ENCODE data around the gene BCAR1. TPM values are rescaled to one million over a fixed set of nuclear protein-coding genes. Genes with fewer than 3 reads are reported as not detected.
"Not testable (repeated sequence)": the region's sequence is repeated elsewhere in the genome, so short reads cannot be mapped to it uniquely, and the experiment has no call there.

Gene BCAR1
- total RNA-seq, 1 experiment from 2014 or later: 93.5 TPM

- Histone ChIP-seq H3K4me3 (no peak overlapping the region), H3K36me3 (peaks cover 83% of the 10 kb centered on the region), H3K9me3 (replicated peaks) (no peaks in the 10 kb centered on the region), H3K4me1 (replicated peaks) (peaks cover 70% of the 10 kb centered on the region), H3K27ac (peak overlapping the region; percentile 92), H3K27me3 (replicated peaks) (no peaks in the 10 kb centered on the region)
- peak; percentile 99 to 100 for DNase-seq (ENCODE audit: low read depth in 1 of 2, low spot score in 2 of 2)
Measured at GRCh38 chr16:75244844-75245758, 6.3 kb downstream of the BCAR1 start.

- peak; percentile 64 to 80 for DNase-seq (ENCODE audit: low read depth in 1 of 2, low spot score in 2 of 2)
- Histone ChIP-seq H3K9me3 (replicated peaks) (no peaks in the 10 kb centered on the region), H3K27me3 (replicated peaks) (no peaks in the 10 kb centered on the region), H3K4me1 (replicated peaks) (peaks cover 70% of the 10 kb centered on the region), H3K4me3 (no peak overlapping the region), H3K27ac (peak overlapping the region; percentile 92), H3K36me3 (peaks cover 86% of the 10 kb centered on the region)
Measured at GRCh38 chr16:75244225-75244809, 7.1 kb downstream of the BCAR1 start.

- H3K9me3 ChIP-seq (replicated peaks): no peaks in the 10 kb centered on the region
- H3K4me3 ChIP-seq: no peak overlapping the region
- H3K4me1 ChIP-seq (replicated peaks): peaks cover 70% of the 10 kb centered on the region
- peaks cover 87% of the 10 kb centered on the region for H3K36me3 ChIP-seq
- peak overlapping the region; percentile 92 for H3K27ac ChIP-seq
- H3K27me3 ChIP-seq (replicated peaks): no peaks in the 10 kb centered on the region
- no peak for DNase-seq (ENCODE audit: low read depth in 1 of 2, low spot score in 2 of 2)
Measured at GRCh38 chr16:75243667-75244224, 7.7 kb downstream of the BCAR1 start.

- H3K4me1 ChIP-seq (replicated peaks): peaks cover 70% of the 10 kb centered on the region
- H3K27me3 ChIP-seq (replicated peaks); DNase-seq (ENCODE audit: low read depth in 1 of 2, low spot score in 2 of 2); H3K4me3 ChIP-seq; H3K9me3 ChIP-seq (replicated peaks); H3K27ac ChIP-seq: not testable (repeated sequence)
- peaks cover 87% of the 10 kb centered on the region for H3K36me3 ChIP-seq
Measured at GRCh38 chr16:75242436-75243078, 8.9 kb downstream of the BCAR1 start.

- no peak overlapping the region for H3K27ac ChIP-seq
- H3K36me3 ChIP-seq: peaks cover 87% of the 10 kb centered on the region
- H3K9me3 ChIP-seq (replicated peaks): no peaks in the 10 kb centered on the region
- peaks cover 68% of the 10 kb centered on the region for H3K4me1 ChIP-seq (replicated peaks)
- no peaks in the 10 kb centered on the region for H3K27me3 ChIP-seq (replicated peaks)
- DNase-seq (ENCODE audit: low read depth in 1 of 2, low spot score in 2 of 2): no peak
- H3K4me3 ChIP-seq: no peak overlapping the region
Measured at GRCh38 chr16:75241955-75242354, 9.5 kb downstream of the BCAR1 start.

- no peak overlapping the region for H3K4me3 ChIP-seq
- no peaks in the 10 kb centered on the region for H3K9me3 ChIP-seq (replicated peaks)
- no peaks in the 10 kb centered on the region for H3K27me3 ChIP-seq (replicated peaks)
- peaks cover 62% of the 10 kb centered on the region for H3K4me1 ChIP-seq (replicated peaks)
- H3K27ac ChIP-seq: no peak overlapping the region
- DNase-seq (ENCODE audit: low read depth in 1 of 2, low spot score in 2 of 2): no peak
- peaks cover 87% of the 10 kb centered on the region for H3K36me3 ChIP-seq
Measured at GRCh38 chr16:75241412-75241811, 10.0 kb downstream of the BCAR1 start.

- peaks cover 90% of the 10 kb centered on the region for H3K36me3 ChIP-seq
- not testable (repeated sequence) for H3K4me3 ChIP-seq; H3K27me3 ChIP-seq (replicated peaks); DNase-seq (ENCODE audit: low read depth in 1 of 2, low spot score in 2 of 2); H3K9me3 ChIP-seq (replicated peaks); H3K27ac ChIP-seq
- peaks cover 54% of the 10 kb centered on the region for H3K4me1 ChIP-seq (replicated peaks)
Measured at GRCh38 chr16:75240633-75241032, 10.8 kb downstream of the BCAR1 start.

- Histone ChIP-seq H3K36me3 (peaks cover 99% of the 10 kb centered on the region), H3K27ac (0 out of 2 replicates have a peak overlapping the region, but pooled peaks have one; percentile 6), H3K4me3 (no peak overlapping the region), H3K4me1 (replicated peaks) (peaks cover 44% of the 10 kb centered on the region), H3K27me3 (replicated peaks) (no peaks in the 10 kb centered on the region), H3K9me3 (replicated peaks) (no peaks in the 10 kb centered on the region)
- DNase-seq (ENCODE audit: low read depth in 1 of 2, low spot score in 2 of 2): no peak
Measured at GRCh38 chr16:75239542-75240122, 11.8 kb downstream of the BCAR1 start.

GRCh38 chr16:75238853-75239541 lies 12.4 kb downstream of the BCAR1 start:
- H3K27me3 ChIP-seq (replicated peaks): no peaks in the 10 kb centered on the region
- H3K36me3 ChIP-seq: peaks cover 99% of the 10 kb centered on the region
- H3K4me3 ChIP-seq: no peak overlapping the region
- H3K9me3 ChIP-seq (replicated peaks): no peaks in the 10 kb centered on the region; the same call in 1 of the 2 replicates
- peaks cover 44% of the 10 kb centered on the region for H3K4me1 ChIP-seq (replicated peaks)
- DNase-seq (ENCODE audit: low read depth in 1 of 2, low spot score in 2 of 2): peak in 1 of 2 experiments; percentile 54
- peak overlapping the region; percentile 33; the same call in 1 of the 2 replicates for H3K27ac ChIP-seq

GRCh38 chr16:75238132-75238852 lies 13.1 kb downstream of the BCAR1 start:
- Histone ChIP-seq H3K9me3 (replicated peaks) (no peaks in the 10 kb centered on the region; the same call in 1 of the 2 replicates), H3K27ac (peak overlapping the region; percentile 33; the same call in 1 of the 2 replicates), H3K4me1 (replicated peaks) (peaks cover 41% of the 10 kb centered on the region), H3K36me3 (peaks cover 99% of the 10 kb centered on the region), H3K27me3 (replicated peaks) (no peaks in the 10 kb centered on the region), H3K4me3 (no peak overlapping the region)
- DNase-seq (ENCODE audit: low read depth in 1 of 2, low spot score in 2 of 2): no peak

GRCh38 chr16:75237398-75238131 lies 13.9 kb downstream of the BCAR1 start:
- Histone ChIP-seq H3K36me3 (peaks cover 99% of the 10 kb centered on the region), H3K9me3 (replicated peaks) (no peaks in the 10 kb centered on the region; the same call in 1 of the 2 replicates), H3K4me3 (no peak overlapping the region), H3K27ac (0 out of 2 replicates have a peak overlapping the region, but pooled peaks have one; percentile 16), H3K27me3 (replicated peaks) (no peaks in the 10 kb centered on the region), H3K4me1 (replicated peaks) (peaks cover 41% of the 10 kb centered on the region)
- DNase-seq (ENCODE audit: low read depth in 1 of 2, low spot score in 2 of 2): no peak
